SK-N-SH (cell line): Measurements from ENCODE around the gene SMPD3. TPM values are rescaled to one million over a fixed set of nuclear protein-coding genes. Genes with fewer than 3 reads are reported as not detected.

Experiments
- CTCF ChIA-PET: fragments of 300-600, 350-600 bp; formaldehyde crosslinking; extraction: SDS; loops from one replicate; lab custom pipeline; 2021; lab: Yijun Ruan, JAX
- POLR2A ChIA-PET: fragments of 350-600 bp; sonication (Branson Sonifier 250); formaldehyde crosslinking; extraction: SDS; loops from one replicate; lab custom pipeline; 2020; ENCODE audit warnings: antibody characterized with exemption, inconsistent platforms; lab: Yijun Ruan, JAX
- DNase-seq: peaks from one replicate; pipeline ENCODE4 v3.0.0; 2012
- H2AFZ ChIP-seq: fragments of 200-600 bp; sonication (generic); 2 replicates; pipeline ENCODE4 v1.8.1; 2016; ENCODE audit warnings: antibody characterized with exemption, mild to moderate bottlenecking, low read depth
- H3F3A ChIP-seq: fragments of 200-600 bp; sonication (generic); replicated peaks from 2 replicates; pipeline ENCODE3; 2016; ENCODE audit warnings: antibody characterized with exemption, mild to moderate bottlenecking; ENCODE audit not compliant: insufficient read depth
- H3K27ac ChIP-seq, 2 experiments: fragments of 200-500 bp in 1 of 2; fragments of 200-600 bp in 1 of 2; sonication (Bioruptor generic) in 1 of 2; sonication (generic), shearing (Covaris generic) in 1 of 2; 2 replicates each; pipeline versions ENCODE4 v1.5.1 to v1.6.1; 2014 to 2016; ENCODE audit warnings: low read depth in 2 of 2, inconsistent platforms in 1 of 2, low read length in 1 of 2, mild to moderate bottlenecking in 1 of 2, mixed read lengths in 1 of 2
- H3K27me3 ChIP-seq: fragments of 200-600 bp; sonication (generic), shearing (Covaris generic); 2 replicates; pipeline ENCODE4 v1.6.1; 2016; ENCODE audit warnings: mixed run types; ENCODE audit not compliant: insufficient read depth
- H3K36me3 ChIP-seq, 2 experiments: fragments of 200-500 bp in 1 of 2; fragments of 200-600 bp in 1 of 2; sonication (Bioruptor generic) in 1 of 2; sonication (generic) in 1 of 2; replicated peaks in 1 of 2; 2 replicates each; pipeline versions ENCODE3 to v1.5.1; 2014 to 2016; ENCODE audit warnings: low read length in 1 of 2, mild to moderate bottlenecking in 1 of 2; ENCODE audit not compliant: insufficient read depth in 2 of 2, control insufficient read depth in 1 of 2
- H3K4me1 ChIP-seq, 2 experiments: fragments of 200-500 bp in 1 of 2; fragments of 200-600 bp in 1 of 2; sonication (Bioruptor generic) in 1 of 2; sonication (generic), shearing (Covaris generic) in 1 of 2; 2 replicates each; pipeline versions ENCODE4 v1.5.1 to v1.6.1; 2014 to 2016; ENCODE audit warnings: low read depth in 1 of 2, low read length in 1 of 2, mixed run types in 1 of 2; ENCODE audit not compliant: insufficient read depth in 2 of 2, control insufficient read depth in 1 of 2
- H3K4me2 ChIP-seq: fragments of 200-600 bp; sonication (generic), shearing (Covaris generic); 2 replicates; pipeline ENCODE4 v1.6.1; 2017; ENCODE audit warnings: mixed run types
- H3K4me3 ChIP-seq, 2 experiments: fragments of 200-500 bp in 1 of 2; fragments of 200-600 bp in 1 of 2; sonication (Bioruptor generic) in 1 of 2; sonication (generic), shearing (Covaris generic) in 1 of 2; 2 replicates each; pipeline versions ENCODE4 v1.5.1 to v1.8.1; 2014 to 2016; ENCODE audit warnings: low read depth in 2 of 2, inconsistent platforms in 1 of 2, low read length in 1 of 2, mild to moderate bottlenecking in 1 of 2, mixed read lengths in 1 of 2, moderate library complexity in 1 of 2
- H3K79me2 ChIP-seq: fragments of 200-600 bp; sonication (generic); 2 replicates; pipeline ENCODE4 v1.8.1; 2017; ENCODE audit warnings: mild to moderate bottlenecking; ENCODE audit not compliant: insufficient read depth
- H3K9ac ChIP-seq: fragments of 200-600 bp; sonication (generic); 2 replicates; pipeline ENCODE4 v1.6.1; 2017; ENCODE audit warnings: mixed run types
- H3K9me2 ChIP-seq: fragments of 200-600 bp; sonication (generic); 2 replicates; pipeline ENCODE4 v1.6.1; 2017; ENCODE audit warnings: mixed run types
- H3K9me3 ChIP-seq: fragments of 200-600 bp; sonication (generic); 2 replicates; pipeline ENCODE4 v1.6.1; 2017; ENCODE audit warnings: mixed run types, mild to moderate bottlenecking, moderate library complexity
- H4K20me1 ChIP-seq: fragments of 200-600 bp; sonication (generic); 2 replicates; pipeline ENCODE4 v1.6.1; 2017; ENCODE audit warnings: mild to moderate bottlenecking, mixed run types; ENCODE audit not compliant: insufficient read depth
- FOXJ3 ChIP-seq: sonication (generic); formaldehyde crosslinking; IDR thresholded peaks from 2 replicates; pipeline ENCODE4 v1.5.1; 2020; ENCODE audit warnings: mild to moderate bottlenecking, missing genetic modification reagents
- GABPA ChIP-seq: IDR thresholded peaks from 2 replicates; pipeline ENCODE4 v1.4.0; 2012; ENCODE audit warnings: low read depth, mild to moderate bottlenecking
- MXI1 ChIP-seq: IDR thresholded peaks from 2 replicates; pipeline ENCODE4 v1.6.1; 2012; ENCODE audit warnings: mild to moderate bottlenecking, low read depth, low read length, improper control_type of control experiment
- TAF1 ChIP-seq: IDR thresholded peaks from 2 replicates; pipeline ENCODE4 v1.6.1; 2012; ENCODE audit warnings: low read depth, mild to moderate bottlenecking, low read length, moderate library complexity, borderline replicate concordance
- WGBS: methylation state at CpG from one replicate; pipeline ENCODE4 v1.1.6; 2017; ENCODE audit warnings: low lambda C conversion rate; 5-methylcytosine and 5-hydroxymethylcytosine counted together
- polyA plus RNA-seq, 3 experiments: library from polyadenylated mRNA; depleted of rRNA; stranded (reverse); fragments of >200 nt; gene quantifications; 2 replicates each; pipeline ENCODE4 v1.2.3, GENCODE V29; 2012
- TF ChIP-seq, protein P1 (sequence below): IDR thresholded peaks from 2 replicates; pipeline ENCODE4 v1.4.0; 2012; ENCODE audit warnings: low read depth, borderline replicate concordance

Gene SMPD3
- polyA plus RNA-seq, 1 of the 3 experiments (the other 2 are of a cell fraction), result 0.38 TPM

DNA sequence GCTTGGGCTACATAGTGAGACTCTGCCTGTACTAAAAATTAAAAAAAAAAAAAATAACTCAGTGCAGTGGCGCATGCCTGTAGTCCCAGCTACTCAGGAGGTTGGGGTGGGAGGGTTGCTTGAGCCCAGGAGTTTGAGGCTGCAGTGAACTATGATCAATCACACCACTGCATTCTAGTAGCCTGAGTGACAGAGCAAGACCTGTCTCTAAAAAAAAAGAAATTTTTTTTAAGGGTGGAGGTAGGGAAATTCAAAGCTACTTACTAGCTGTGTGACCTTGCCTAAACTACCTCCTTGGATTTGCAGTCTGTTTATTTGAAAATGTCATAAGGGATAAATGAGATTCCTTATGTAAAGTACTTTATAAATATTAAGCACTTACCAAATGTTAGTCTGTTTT is 3.4 kb upstream of the SMPD3 start:
- no peak for TF ChIP-seq GABPA
- Histone ChIP-seq H3K4me1 (peaks cover 4 to 16% of the 10 kb centered on the region in 2 experiments; a peak in 2 of 4 replicates), H3K4me3 (no peak overlapping the region), H3F3A (no peaks in the 10 kb centered on the region), H3K79me2 (no peaks in the 10 kb centered on the region), H3K27ac (no peak overlapping the region), H3K27me3 (no peaks in the 10 kb centered on the region), H3K4me2 (no peak overlapping the region), H3K36me3 (no peaks in the 10 kb centered on the region), H3K9me3 (no peaks in the 10 kb centered on the region), H4K20me1 (no peaks in the 10 kb centered on the region), H3K9ac (no peak overlapping the region), H2AFZ (no peak overlapping the region), H3K9me2 (no peaks in the 10 kb centered on the region)
- ChIA-PET CTCF (interaction anchor here (1.2 to 2.5 kb wide), 4 partner anchors 11 to 77 kb away, joined by 3 to 6 read pairs (median 4); no protein-coding TSS in a partner anchor), POLR2A (no interaction called here)
- DNase-seq, result no peak
- WGBS, result 89% methylated on average over 1 of the region's 1 CpG

- Histone ChIP-seq H3K4me1 (peaks cover 4 to 18% of the 10 kb centered on the region in 2 experiments; a peak in 2 of 4 replicates), H3K79me2 (no peaks in the 10 kb centered on the region), H3K9me3 (no peaks in the 10 kb centered on the region), H4K20me1 (no peaks in the 10 kb centered on the region), H3K4me2 (no peak overlapping the region; the same call in 1 of the 2 replicates), H3K36me3 (no peaks in the 10 kb centered on the region), H2AFZ (no peak overlapping the region), H3K4me3 (no peak overlapping the region), H3K27me3 (no peaks in the 10 kb centered on the region), H3K27ac (no peak overlapping the region), H3K9me2 (no peaks in the 10 kb centered on the region), H3F3A (no peaks in the 10 kb centered on the region), H3K9ac (no peak overlapping the region)
- DNase-seq, result no peak
- WGBS, result 66% methylated on average over 3 of the region's 3 CpGs
- TF ChIP-seq, protein P1, sequence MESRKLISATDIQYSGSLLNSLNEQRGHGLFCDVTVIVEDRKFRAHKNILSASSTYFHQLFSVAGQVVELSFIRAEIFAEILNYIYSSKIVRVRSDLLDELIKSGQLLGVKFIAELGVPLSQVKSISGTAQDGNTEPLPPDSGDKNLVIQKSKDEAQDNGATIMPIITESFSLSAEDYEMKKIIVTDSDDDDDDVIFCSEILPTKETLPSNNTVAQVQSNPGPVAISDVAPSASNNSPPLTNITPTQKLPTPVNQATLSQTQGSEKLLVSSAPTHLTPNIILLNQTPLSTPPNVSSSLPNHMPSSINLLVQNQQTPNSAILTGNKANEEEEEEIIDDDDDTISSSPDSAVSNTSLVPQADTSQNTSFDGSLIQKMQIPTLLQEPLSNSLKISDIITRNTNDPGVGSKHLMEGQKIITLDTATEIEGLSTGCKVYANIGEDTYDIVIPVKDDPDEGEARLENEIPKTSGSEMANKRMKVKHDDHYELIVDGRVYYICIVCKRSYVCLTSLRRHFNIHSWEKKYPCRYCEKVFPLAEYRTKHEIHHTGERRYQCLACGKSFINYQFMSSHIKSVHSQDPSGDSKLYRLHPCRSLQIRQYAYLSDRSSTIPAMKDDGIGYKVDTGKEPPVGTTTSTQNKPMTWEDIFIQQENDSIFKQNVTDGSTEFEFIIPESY, result no peak
- TF ChIP-seq TAF1 (no peak), MXI1 (no peak)
- ChIA-PET POLR2A (no interaction called here), CTCF (interaction anchor here (0.7 to 2.5 kb wide), 4 partner anchors 10 to 78 kb away, joined by 3 to 6 read pairs (median 4); no protein-coding TSS in a partner anchor)
Observed at GRCh38 chr16:68450741-68451255, 2.5 kb upstream of the SMPD3 start.

- H3K27me3 ChIP-seq, result no peaks in the 10 kb centered on the region
Observed at GRCh38 chr16:68447653-68448359, 502 bp downstream of the SMPD3 start.

More at GRCh38 chr16:68447653-68448359, 502 bp downstream of the SMPD3 start:
- H3K36me3 ChIP-seq, result no peaks in the 10 kb centered on the region
- no peak overlapping the region for H3K9ac ChIP-seq
- no peak overlapping the region; a peak in 1 of 4 replicates for H3K27ac ChIP-seq
- POLR2A ChIA-PET, result interaction anchor here (0.6 to 1.0 kb wide), 3 partner anchors 10 to 137 kb away, joined by 3 to 6 read pairs (median 3); partner anchors contain the start of genes PRMT7 and SLC7A6OS
- peak overlapping the region; percentile 94 for H3K4me2 ChIP-seq
- no peak for TF ChIP-seq FOXJ3 (CRISPR knock-in tag)
- peak; percentile 16 for TF ChIP-seq MXI1
- CTCF ChIA-PET, result interaction anchor here (1.0 to 2.1 kb wide), 6 partner anchors 9 to 84 kb away, joined by 3 to 7 read pairs (median 3); no protein-coding TSS in a partner anchor
- no peaks in the 10 kb centered on the region for H3F3A ChIP-seq
- peak overlapping the region; percentile 52 to 60; a peak in 3 of 4 replicates for H3K4me3 ChIP-seq
- no peaks in the 10 kb centered on the region for H3K9me3 ChIP-seq
- H3K9me2 ChIP-seq, result no peaks in the 10 kb centered on the region
- H2AFZ ChIP-seq, result no peak overlapping the region
- no peaks in the 10 kb centered on the region for H4K20me1 ChIP-seq
- 3% methylated on average over 5 of the region's 36 CpGs for WGBS
- peak; percentile 63 for DNase-seq
- no peaks in the 10 kb centered on the region for H3K79me2 ChIP-seq
- H3K4me1 ChIP-seq, result peaks cover 4 to 18% of the 10 kb centered on the region in 2 experiments; a peak in 2 of 4 replicates
